Endothelial cell of umbilical vein (primary cell): ENCODE measurements around the gene PCGF3. TPM values are rescaled to one million over a fixed set of nuclear protein-coding genes. Genes with fewer than 3 reads are reported as not detected.

ENCODE experiments used
- BruUV-seq: library from RNA; stranded (reverse); fragments of 400-500 nt; replicated peaks from 2 replicates; lab custom pipeline; 2021; lab: Mats Ljungman, UMichigan
- CTCF ChIA-PET: fragments of 300-600, 350-600 bp; sonication (Branson Sonifier 250); formaldehyde crosslinking; loops from one replicate; lab custom pipeline; 2021; ENCODE audit warnings: antibody characterized with exemption, inconsistent platforms; lab: Charles Lee
- POLR2A ChIA-PET: fragments of 300-600, 350-600 bp; sonication (Branson Sonifier 250); formaldehyde crosslinking; loops from one replicate; lab custom pipeline; 2021; ENCODE audit warnings: antibody characterized with exemption, inconsistent platforms; lab: Charles Lee
- DNase-seq: peaks from one replicate; pipeline ENCODE4 v3.0.0-alpha.2; 2011; ENCODE audit warnings: low read depth, low spot score
- FAIRE-seq: peaks from 2 replicates; lab custom pipeline; 2011; peaks lifted over from hg19 to GRCh38; lab: Jason Lieb, UNC
- H2AFZ ChIP-seq: 2 replicates; pipeline ENCODE4 v1.6.0; 2012; ENCODE audit warnings: low read depth, low read length, control low read depth, inconsistent platforms
- H3K27ac ChIP-seq: 2 replicates; pipeline ENCODE4 v1.5.1; 2011; ENCODE audit warnings: low read depth, mild to moderate bottlenecking, control low read depth, low read length, moderate library complexity; ENCODE audit not compliant: insufficient read depth
- H3K27me3 ChIP-seq, 2 experiments: 2 replicates each; pipeline versions ENCODE4 v1.6.0 to v1.6.1; 2011; ENCODE audit warnings: low read length in 2 of 2, mixed read lengths in 1 of 2; ENCODE audit not compliant: control insufficient read depth in 2 of 2, insufficient read depth in 2 of 2
- H3K36me3 ChIP-seq, 2 experiments: 2 replicates in 1 of 2; 3 replicates in 1 of 2; pipeline ENCODE4 v1.5.1; 2011; ENCODE audit warnings: low read length in 2 of 2, mild to moderate bottlenecking in 1 of 2, moderate library complexity in 1 of 2; ENCODE audit not compliant: control insufficient read depth in 2 of 2, insufficient read depth in 2 of 2; ENCODE audit errors: extremely low read depth in 1 of 2
- H3K4me1 ChIP-seq: 3 replicates; pipeline ENCODE4 v1.5.1; 2011; ENCODE audit warnings: mild to moderate bottlenecking, low read length; ENCODE audit not compliant: control insufficient read depth, insufficient read depth; ENCODE audit errors: extremely low read depth
- H3K4me2 ChIP-seq: 2 replicates; pipeline ENCODE4 v1.6.1; 2011; ENCODE audit warnings: low read length, control low read depth, mixed read lengths; ENCODE audit not compliant: insufficient read depth
- H3K4me3 ChIP-seq, 3 experiments: fragments of 200-600 bp in 1 of 3; sonication (generic), shearing (Covaris generic) in 1 of 3; replicated peaks in 1 of 3; 2 replicates each; pipeline ENCODE4 v1.5.1; 2011 to 2016; ENCODE audit warnings: control low read depth in 3 of 3, low read length in 3 of 3, mild to moderate bottlenecking in 2 of 3, inconsistent platforms in 1 of 3, low read depth in 1 of 3, moderate library complexity in 1 of 3; ENCODE audit not compliant: insufficient read depth in 1 of 3
- H3K79me2 ChIP-seq: 2 replicates; pipeline ENCODE4 v1.6.0; 2012; ENCODE audit warnings: low read length, inconsistent platforms; ENCODE audit not compliant: control insufficient read depth, insufficient read depth
- H3K9ac ChIP-seq: replicated peaks from 2 replicates; pipeline ENCODE3; 2011; ENCODE audit warnings: low read length, control low read depth; ENCODE audit not compliant: insufficient read depth; ENCODE audit errors: extremely low read depth
- H3K9me1 ChIP-seq: replicated peaks from 3 replicates; pipeline ENCODE4 v1.6.0; 2011; ENCODE audit warnings: mild to moderate bottlenecking, low read length; ENCODE audit not compliant: control insufficient read depth, insufficient read depth; ENCODE audit errors: extremely low read depth
- H3K9me3 ChIP-seq: replicated peaks from 2 replicates; pipeline ENCODE4 v1.5.1; 2012; ENCODE audit warnings: low read length, inconsistent platforms; ENCODE audit not compliant: control insufficient read depth, insufficient read depth
- H4K20me1 ChIP-seq: replicated peaks from 2 replicates; pipeline ENCODE3; 2011; ENCODE audit warnings: mild to moderate bottlenecking, low read length; ENCODE audit not compliant: control insufficient read depth, insufficient read depth; ENCODE audit errors: extremely low read depth
- CTCF ChIP-seq, 2 donors: IDR thresholded peaks; 1 replicate in 1 of 2; 2 replicates in 1 of 2; pipeline ENCODE4 v1.5.1; 2011; ENCODE audit warnings: low read length in 2 of 2, mild to moderate bottlenecking in 2 of 2, moderate library complexity in 2 of 2, control low read depth in 1 of 2, inconsistent platforms in 1 of 2, low read depth in 1 of 2; ENCODE audit not compliant: insufficient read depth in 1 of 2; ENCODE audit errors: extremely low read depth in 1 of 2
- EZH2 ChIP-seq: IDR thresholded peaks from 2 replicates; pipeline ENCODE4 v1.6.1; 2012; ENCODE audit warnings: borderline replicate concordance, low read depth, mild to moderate bottlenecking, moderate library complexity, low read length, inconsistent platforms; ENCODE audit not compliant: severe bottlenecking
- JUN ChIP-seq: IDR thresholded peaks from 2 replicates; pipeline ENCODE4 v1.6.1; 2011; ENCODE audit warnings: borderline replicate concordance, low read depth; ENCODE audit not compliant: insufficient read length, insufficient read depth
- MAX ChIP-seq: IDR thresholded peaks from 2 replicates; pipeline ENCODE4 v1.6.1; 2011; ENCODE audit not compliant: insufficient read depth, insufficient read length
- dilution Hi-C: fragments of 300-500 bp; cut with MboI; formaldehyde crosslinking; loops from one replicate; pipeline ENCODE4 v1.15.0; 2019; ENCODE audit warnings: low sequenced_read_pairs; ENCODE audit not compliant: extremely low pct_ligation_motif_present
- intact Hi-C: fragments of 100-400 bp; cut with micrococcal nuclease; formaldehyde crosslinking; loops from one replicate; pipeline ENCODE4 v1.10.0; 2022
- polyA plus RNA-seq, 4 experiments: library from polyadenylated mRNA; depleted of rRNA in 3 of 4; stranded (reverse) in 3 of 4; unstranded in 1 of 4; fragments of >200 nt; gene quantifications; 2 replicates each; pipeline versions ENCODE4 v1.2.1 to v1.2.3, GENCODE V29; 2011 to 2012; ENCODE audit warnings: missing spikeins in 1 of 4
- total RNA-seq: library from RNA; stranded (reverse); gene quantifications from 2 replicates; pipeline ENCODE4 v1.2.3, GENCODE V29; 2021

The PCGF3 gene
- total and polyA plus RNA-seq, 2 donors (not counting 3 experiments of a cell fraction or from before 2014, with no cell fraction given): 70.2 to 91.8 TPM

- TF ChIP-seq CTCF (IDR thresholded peaks at IDR 0.05; ENCODE audit: extremely low read depth in 1 of 2, insufficient read depth in 1 of 2, low read depth in 1 of 2, low read length in 2 of 2) (no peak), EZH2 (peak; percentile 100), MAX (no peak), JUN (no peak)
- Histone ChIP-seq H3K79me2 (no peaks in the 10 kb centered on the region), H3K9me1 (no peaks in the 10 kb centered on the region), H4K20me1 (no peaks in the 10 kb centered on the region), H3K9me3 (no peaks in the 10 kb centered on the region), H3K4me2 (no peak overlapping the region), H3K4me3 (no peak overlapping the region), H3K27me3 (peaks cover 34 to 39% of the 10 kb centered on the region in 2 experiments), H2AFZ (no peak overlapping the region), H3K36me3 (no peaks in the 10 kb centered on the region), H3K9ac (no peak overlapping the region), H3K4me1 (no peaks in the 10 kb centered on the region), H3K27ac (no peak overlapping the region)
- ChIA-PET POLR2A (no interaction called here), CTCF (interaction anchor here (0.6 to 2.1 kb wide), 3 partner anchors 11 to 74 kb away, joined by 3 to 6 read pairs (median 3); no protein-coding TSS in a partner anchor)
- no peak for DNase-seq
- intact Hi-C loops: no loop called here
- no peak for FAIRE-seq
- no TSS peak for BruUV-seq
- dilution Hi-C loops: no loop called here
Observed at GRCh38 chr4:794900-795725, 89.5 kb downstream of the PCGF3 start.
